Glutamatergic neuron (in vitro differentiated cells): ENCODE data around the gene GPRC5B. TPM values are rescaled to one million over a fixed set of nuclear protein-coding genes. Genes with fewer than 3 reads are reported as not detected.

Source experiments
- DNase-seq: peaks from one replicate; pipeline ENCODE4 v3.0.0; 2022
- H3K27ac Mint-ChIP-seq: one replicate; pipeline ENCODE4 v1.8.0; 2020; ENCODE audit warnings: mild to moderate bottlenecking, mixed read lengths, inconsistent platforms; ENCODE audit not compliant: unreplicated experiment
- H3K27me3 Mint-ChIP-seq: one replicate; pipeline ENCODE4 v1.8.0; 2020; ENCODE audit warnings: mild to moderate bottlenecking, moderate library complexity, mixed read lengths, inconsistent platforms; ENCODE audit not compliant: unreplicated experiment
- H3K36me3 Mint-ChIP-seq: one replicate; pipeline ENCODE4 v1.8.0; 2020; ENCODE audit warnings: mild to moderate bottlenecking, mixed read lengths, inconsistent platforms; ENCODE audit not compliant: unreplicated experiment
- H3K4me1 Mint-ChIP-seq: one replicate; pipeline ENCODE4 v1.8.0; 2020; ENCODE audit warnings: mild to moderate bottlenecking, low read depth, mixed read lengths, inconsistent platforms; ENCODE audit not compliant: unreplicated experiment
- H3K4me3 Mint-ChIP-seq: one replicate; pipeline ENCODE4 v1.8.0; 2020; ENCODE audit warnings: mild to moderate bottlenecking, mixed read lengths, inconsistent platforms; ENCODE audit not compliant: unreplicated experiment
- H3K9me3 Mint-ChIP-seq: one replicate; pipeline ENCODE4 v1.8.0; 2020; ENCODE audit warnings: mild to moderate bottlenecking, moderate library complexity, mixed read lengths, inconsistent platforms; ENCODE audit not compliant: unreplicated experiment
- CTCF ChIP-seq: fragments of 200-600 bp; sonication (generic); IDR thresholded peaks from one replicate; pipeline ENCODE4 v1.5.0; 2021; ENCODE audit not compliant: partially characterized antibody, unreplicated experiment
- total RNA-seq: library from RNA; stranded (reverse); fragmentation: NEBNext Ultra II Directional; extraction: Animal tissue kit (Norgen Biotek cat#: 25700); gene quantifications from one replicate; pipeline ENCODE4 v1.2.1, GENCODE V29; 2021; ENCODE audit not compliant: unreplicated experiment

GPRC5B gene
- total RNA-seq, 1 donor from 2014 or later = 8.7 TPM

GRCh38 chr16:19890901-19891300, 6.3 kb upstream of the GPRC5B start:
- H3K9me3 Mint-ChIP-seq = no peaks in the 10 kb centered on the region
- peaks cover 7% of the 10 kb centered on the region for H3K27me3 Mint-ChIP-seq
- no peak for TF ChIP-seq CTCF
- H3K4me1 Mint-ChIP-seq = peaks cover 6% of the 10 kb centered on the region
- no peak overlapping the region for H3K27ac Mint-ChIP-seq
- no peak overlapping the region for H3K4me3 Mint-ChIP-seq
- H3K36me3 Mint-ChIP-seq = no peaks in the 10 kb centered on the region
- DNase-seq = no peak

DNA sequence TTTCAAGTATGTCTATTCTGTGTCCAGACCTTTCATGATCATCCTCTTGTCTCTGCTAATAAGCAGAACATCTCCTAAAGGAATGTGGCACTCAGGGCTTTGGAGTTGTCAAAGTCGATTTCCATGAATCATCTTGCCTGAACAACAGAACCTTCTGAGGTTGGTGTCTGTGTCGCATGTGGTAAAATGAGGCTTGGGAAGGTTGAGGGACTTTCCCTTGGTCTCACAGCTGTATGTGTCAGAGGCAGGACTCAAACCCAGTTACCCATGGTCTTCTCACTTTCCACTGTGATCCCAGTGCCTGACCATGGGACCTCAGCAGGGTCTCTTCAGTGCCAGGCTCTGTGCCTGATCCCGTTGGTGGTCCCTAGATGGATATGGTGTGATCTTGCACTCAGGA, 4.2 kb upstream of the GPRC5B start:
- peaks cover 6% of the 10 kb centered on the region for H3K4me1 Mint-ChIP-seq
- peaks cover 2% of the 10 kb centered on the region for H3K9me3 Mint-ChIP-seq
- H3K36me3 Mint-ChIP-seq = no peaks in the 10 kb centered on the region
- H3K4me3 Mint-ChIP-seq = no peak overlapping the region
- no peak for TF ChIP-seq CTCF
- H3K27me3 Mint-ChIP-seq = peaks cover 12% of the 10 kb centered on the region
- no peak for DNase-seq
- H3K27ac Mint-ChIP-seq = no peak overlapping the region

GRCh38 chr16:19886073-19886941, 1.7 kb upstream of the GPRC5B start:
- H3K9me3 Mint-ChIP-seq = peaks cover 6% of the 10 kb centered on the region
- H3K27me3 Mint-ChIP-seq = peaks cover 19% of the 10 kb centered on the region
- peak; percentile 99 for TF ChIP-seq CTCF
- no peak overlapping the region for H3K27ac Mint-ChIP-seq
- peaks cover 18% of the 10 kb centered on the region for H3K4me1 Mint-ChIP-seq
- H3K36me3 Mint-ChIP-seq = no peaks in the 10 kb centered on the region
- no peak overlapping the region for H3K4me3 Mint-ChIP-seq
- DNase-seq = peak; percentile 88

DNA sequence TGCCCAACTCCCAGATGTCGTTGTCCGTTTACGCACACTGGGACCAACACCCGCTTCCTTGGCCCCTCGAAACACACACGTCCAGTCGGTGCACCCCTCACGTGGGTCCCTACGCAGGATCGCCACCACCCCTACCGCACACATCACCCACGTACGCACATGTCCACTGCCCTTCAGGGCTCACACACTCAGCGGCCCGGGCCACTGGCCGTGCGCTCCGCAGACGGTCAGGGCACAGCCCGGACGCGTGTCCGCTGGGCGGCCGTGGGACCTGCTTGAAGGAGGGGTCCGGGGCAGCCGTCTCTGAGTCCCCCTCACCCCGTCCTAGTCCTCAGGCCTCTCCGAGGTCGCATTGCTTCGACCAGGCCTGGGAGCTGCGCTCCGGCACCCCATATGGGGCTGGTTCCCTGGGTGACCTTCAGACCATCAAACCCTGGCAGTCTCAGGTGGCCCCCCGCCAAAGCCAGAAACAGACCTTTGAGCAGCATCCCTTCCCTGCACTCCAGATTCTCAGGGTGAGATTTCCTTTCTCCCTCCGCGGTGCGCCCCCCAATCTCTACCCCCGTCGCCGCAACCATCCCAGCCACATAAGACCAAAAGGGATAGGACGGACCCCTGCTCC, 914 bp upstream of the GPRC5B start:
- DNase-seq = peak; percentile 39
- peaks cover 7% of the 10 kb centered on the region for H3K9me3 Mint-ChIP-seq
- H3K36me3 Mint-ChIP-seq = no peaks in the 10 kb centered on the region
- no peak for TF ChIP-seq CTCF
- H3K4me1 Mint-ChIP-seq = peaks cover 18% of the 10 kb centered on the region
- H3K27me3 Mint-ChIP-seq = peaks cover 19% of the 10 kb centered on the region
- H3K27ac Mint-ChIP-seq = no peak overlapping the region
- H3K4me3 Mint-ChIP-seq = peak overlapping the region; percentile 86

GRCh38 chr16:19883966-19884485, 622 bp downstream of the GPRC5B start:
- no peak for TF ChIP-seq CTCF
- Mint-ChIP-seq H3K27me3 (peaks cover 21% of the 10 kb centered on the region), H3K9me3 (peaks cover 7% of the 10 kb centered on the region), H3K4me1 (peaks cover 19% of the 10 kb centered on the region), H3K4me3 (peak overlapping the region; percentile 67), H3K27ac (no peak overlapping the region), H3K36me3 (no peaks in the 10 kb centered on the region)
- DNase-seq = peak; percentile 26
